Left lung (tissue), 10 donors: ENCODE results near the gene GNG2. TPM values are rescaled to one million over a fixed set of nuclear protein-coding genes. Genes with fewer than 3 reads are reported as not detected.
A peak's percentile ranks its signal among the peaks of the same experiment; 100 is the strongest.

Experiments
- ATAC-seq: fragments of 200-7000 bp; cut with Tn5 transposase; one replicate; pipeline ENCODE4 v1.9.1; 2020; ENCODE audit warnings: moderate library complexity
- DNase-seq, 4 donors: peaks; one replicate each; pipeline ENCODE4 v3.0.0-alpha.2; 2013 to 2020
- H3K27ac ChIP-seq, 2 donors: fragments of 200-600 bp; sonication (generic) in 1 of 2; one replicate each; pipeline versions ENCODE4 v1.5.0 to v1.8.0; 2020 to 2021
- H3K27me3 ChIP-seq, 2 donors: fragments of 200-600 bp; sonication (generic) in 1 of 2; one replicate each; pipeline versions ENCODE4 v1.5.0 to v1.8.0; 2020 to 2021
- H3K36me3 ChIP-seq, 2 donors: fragments of 200-600 bp; sonication (generic) in 1 of 2; one replicate each; pipeline versions ENCODE4 v1.5.0 to v1.8.0; 2020 to 2021
- H3K4me1 ChIP-seq, 2 donors: fragments of 200-600 bp; one replicate each; pipeline ENCODE4 v1.8.0; 2021
- H3K4me3 ChIP-seq, 2 donors: fragments of 200-600 bp; sonication (generic) in 1 of 2; one replicate each; pipeline versions ENCODE4 v1.5.0 to v1.8.0; 2020 to 2021; ENCODE audit warnings: mild to moderate bottlenecking in 1 of 2
- H3K9me3 ChIP-seq, 2 donors: fragments of 200-600 bp; sonication (generic) in 1 of 2; one replicate each; pipeline versions ENCODE4 v1.5.0 to v1.8.0; 2020 to 2021
- CTCF ChIP-seq, 2 donors: fragments of 200-600 bp; sonication (generic) in 1 of 2; IDR thresholded peaks; one replicate each; pipeline versions ENCODE4 v1.5.0 to v1.8.0; 2021; ENCODE audit warnings: antibody characterized with exemption in 2 of 2
- intact Hi-C, 2 donors: fragments of 100-400 bp; cut with DNase I; formaldehyde crosslinking; loops; one replicate each; pipeline versions ENCODE4 v1.11.2 to v1.14.2; 2022
- polyA plus RNA-seq, 6 donors: library from polyadenylated mRNA; unstranded; fragments of 120-200 nt; gene quantifications; one replicate each; pipeline ENCODE4 v1.2.1, GENCODE V29; 2013; ENCODE audit not compliant: insufficient read length in 6 of 6
- total RNA-seq, 2 donors: library from RNA; stranded (reverse); fragmentation: NEBNext Ultra II Directional; extraction: Animal tissue kit (Norgen Biotek cat#: 25700); gene quantifications; one replicate each; pipeline ENCODE4 v1.2.1, GENCODE V29; 2021
- donor health status: DM: no; HTN: yes; CAD: no.
- donor health status: DM: no; HTN: no; CAD: no.

Gene GNG2
- total and polyA plus RNA-seq, 8 donors: 24.3 to 101 (median 84.7) TPM

- TF ChIP-seq CTCF (IDR thresholded peaks at IDR 0.05): no peak
- no peak for DNase-seq
- Histone ChIP-seq H3K36me3 (no peaks in the 10 kb centered on the region), H3K4me3 (no peak overlapping the region), H3K4me1 (no peaks in the 10 kb centered on the region), H3K27ac (no peak overlapping the region), H3K9me3 (no peaks in the 10 kb centered on the region), H3K27me3 (no peaks in the 10 kb centered on the region)
- no peak for ATAC-seq
- intact Hi-C loops: no loop called here
Measured at GRCh38 chr14:51818748-51819380, 41.5 kb upstream of the GNG2 start.

- H3K27ac ChIP-seq: no peak overlapping the region
- no peak overlapping the region for H3K4me3 ChIP-seq
- DNase-seq (peak in 1 of 4 donors; percentile 37), ATAC-seq (no peak)
- no peak for TF ChIP-seq CTCF (IDR thresholded peaks at IDR 0.05)
- no peaks in the 10 kb centered on the region for H3K4me1 ChIP-seq
- no peaks in the 10 kb centered on the region for H3K27me3 ChIP-seq
- intact Hi-C loops: no loop called here
- H3K9me3 ChIP-seq: no peaks in the 10 kb centered on the region
- H3K36me3 ChIP-seq: no peaks in the 10 kb centered on the region
Measured at GRCh38 chr14:51821822-51822221, 38.6 kb upstream of the GNG2 start.

- intact Hi-C loops: no loop called here
- H3K27me3 ChIP-seq: no peaks in the 10 kb centered on the region
- H3K9me3 ChIP-seq: no peaks in the 10 kb centered on the region
- ATAC-seq (no peak), DNase-seq (peak in 1 of 4 donors; percentile 5)
- no peak for TF ChIP-seq CTCF (IDR thresholded peaks at IDR 0.05)
- H3K36me3 ChIP-seq: no peaks in the 10 kb centered on the region
- no peak overlapping the region for H3K27ac ChIP-seq
- no peak overlapping the region for H3K4me3 ChIP-seq
- no peaks in the 10 kb centered on the region for H3K4me1 ChIP-seq
Measured at GRCh38 chr14:51822499-51822898, 37.9 kb upstream of the GNG2 start.

- peaks cover 0 to 10% of the 10 kb centered on the region in 2 donors for H3K4me1 ChIP-seq
- TF ChIP-seq CTCF (IDR thresholded peaks at IDR 0.05): no peak
- H3K36me3 ChIP-seq: no peaks in the 10 kb centered on the region
- H3K27me3 ChIP-seq: no peaks in the 10 kb centered on the region
- H3K4me3 ChIP-seq: no peak overlapping the region
- intact Hi-C loops: no loop called here
- DNase-seq (no peak), ATAC-seq (no peak)
- H3K9me3 ChIP-seq: no peaks in the 10 kb centered on the region
- no peak overlapping the region for H3K27ac ChIP-seq
Measured at GRCh38 chr14:51823706-51824105, 36.7 kb upstream of the GNG2 start.

GRCh38 chr14:51824191-51824590, 36.2 kb upstream of the GNG2 start:
- Histone ChIP-seq H3K36me3 (no peaks in the 10 kb centered on the region), H3K27me3 (no peaks in the 10 kb centered on the region), H3K4me3 (no peak overlapping the region), H3K4me1 (peaks cover 0 to 11% of the 10 kb centered on the region in 2 donors), H3K9me3 (no peaks in the 10 kb centered on the region), H3K27ac (no peak overlapping the region)
- ATAC-seq (no peak), DNase-seq (no peak)
- intact Hi-C loops: no loop called here
- TF ChIP-seq CTCF (IDR thresholded peaks at IDR 0.05): no peak
